Thoracic aorta (tissue), 2 donors: ENCODE results near the gene ALKBH1. TPM values are rescaled to one million over a fixed set of nuclear protein-coding genes. Genes with fewer than 3 reads are reported as not detected.

ENCODE experiments used
- ATAC-seq: fragments of 150-250 bp; one replicate; pipeline ENCODE4 v1.8.0; 2017; ENCODE audit warnings: low read depth; ENCODE audit not compliant: insufficient number of reproducible peaks, low FRiP score
- DNase-seq: peaks from one replicate; pipeline ENCODE4 v3.0.0-alpha.2; 2020; ENCODE audit warnings: low spot score
- H3K27ac ChIP-seq, 2 donors: fragments of 200-600 bp; sonication (generic); 1 replicate in 1 of 2; 2 replicates in 1 of 2; pipeline ENCODE4 v1.5.1; 2016; ENCODE audit warnings: mild to moderate bottlenecking in 2 of 2, moderate library complexity in 2 of 2
- H3K27me3 ChIP-seq: fragments of 200-600 bp; sonication (generic); replicated peaks from 2 replicates; pipeline ENCODE4 v1.6.0; 2016; ENCODE audit warnings: mild to moderate bottlenecking; ENCODE audit not compliant: insufficient read depth
- H3K36me3 ChIP-seq: fragments of 200-600 bp; sonication (generic); one replicate; pipeline ENCODE4 v1.5.1; 2016
- H3K4me1 ChIP-seq, 2 donors: fragments of 200-600 bp; sonication (generic); 1 replicate in 1 of 2; 2 replicates in 1 of 2; pipeline versions ENCODE4 v1.5.1 to v1.6.0; 2016; ENCODE audit warnings: low read depth in 2 of 2, mild to moderate bottlenecking in 1 of 2; ENCODE audit not compliant: control insufficient read depth in 1 of 2
- H3K4me3 ChIP-seq: fragments of 200-600 bp; sonication (generic); 2 replicates; pipeline ENCODE4 v1.5.1; 2016; ENCODE audit warnings: mild to moderate bottlenecking
- H3K9me3 ChIP-seq: fragments of 200-600 bp; sonication (generic); 2 replicates; pipeline ENCODE4 v1.5.1; 2016
- total RNA-seq, 2 donors: library from RNA; depleted of rRNA; stranded (reverse); fragments of >200 nt; gene quantifications; one replicate each; pipeline versions ENCODE4 v1.1.0 to v1.2.3, GENCODE V29; 2016
- TF ChIP-seq, protein P1 (sequence below): fragments of 200-600 bp; sonication (generic); IDR thresholded peaks from one replicate; pipeline ENCODE4 v1.5.1; 2019; ENCODE audit warnings: antibody characterized with exemption

ALKBH1 gene
- total RNA-seq, 2 donors from 2014 or later: 7.2 to 7.3 TPM

DNA sequence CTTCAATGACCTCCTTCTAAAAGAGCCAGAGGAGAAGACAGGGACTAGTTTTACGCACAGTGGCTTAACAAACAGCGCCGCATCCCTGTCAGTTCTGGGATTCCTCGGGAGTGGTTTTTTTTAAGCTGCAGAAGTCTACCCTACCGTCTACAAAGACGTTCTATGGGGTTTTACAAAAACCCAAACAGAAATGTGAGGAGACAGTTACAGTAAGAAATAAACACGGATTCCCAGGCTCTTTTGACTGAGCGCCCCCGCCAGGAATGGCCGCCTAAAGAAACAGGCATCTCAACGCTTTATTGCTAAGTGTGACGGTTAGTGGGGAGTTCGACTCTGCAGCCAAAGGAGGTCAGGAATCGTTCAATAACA lies 484 bp downstream of the ALKBH1 start:
- peak overlapping the region; percentile 20 to 37 for H3K27ac ChIP-seq
- H3K27me3 ChIP-seq: no peaks in the 10 kb centered on the region
- TF ChIP-seq, protein P1, sequence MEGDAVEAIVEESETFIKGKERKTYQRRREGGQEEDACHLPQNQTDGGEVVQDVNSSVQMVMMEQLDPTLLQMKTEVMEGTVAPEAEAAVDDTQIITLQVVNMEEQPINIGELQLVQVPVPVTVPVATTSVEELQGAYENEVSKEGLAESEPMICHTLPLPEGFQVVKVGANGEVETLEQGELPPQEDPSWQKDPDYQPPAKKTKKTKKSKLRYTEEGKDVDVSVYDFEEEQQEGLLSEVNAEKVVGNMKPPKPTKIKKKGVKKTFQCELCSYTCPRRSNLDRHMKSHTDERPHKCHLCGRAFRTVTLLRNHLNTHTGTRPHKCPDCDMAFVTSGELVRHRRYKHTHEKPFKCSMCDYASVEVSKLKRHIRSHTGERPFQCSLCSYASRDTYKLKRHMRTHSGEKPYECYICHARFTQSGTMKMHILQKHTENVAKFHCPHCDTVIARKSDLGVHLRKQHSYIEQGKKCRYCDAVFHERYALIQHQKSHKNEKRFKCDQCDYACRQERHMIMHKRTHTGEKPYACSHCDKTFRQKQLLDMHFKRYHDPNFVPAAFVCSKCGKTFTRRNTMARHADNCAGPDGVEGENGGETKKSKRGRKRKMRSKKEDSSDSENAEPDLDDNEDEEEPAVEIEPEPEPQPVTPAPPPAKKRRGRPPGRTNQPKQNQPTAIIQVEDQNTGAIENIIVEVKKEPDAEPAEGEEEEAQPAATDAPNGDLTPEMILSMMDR: no peak
- no peak for DNase-seq
- peaks cover 27% of the 10 kb centered on the region in 2 donors for H3K4me1 ChIP-seq
- ATAC-seq: no peak
- H3K9me3 ChIP-seq: no peaks in the 10 kb centered on the region
- peak overlapping the region; percentile 76 for H3K4me3 ChIP-seq
- H3K36me3 ChIP-seq: peaks cover 22% of the 10 kb centered on the region

GRCh38 chr14:77691259-77691658 lies 16.6 kb downstream of the ALKBH1 start:
- no peak overlapping the region for H3K4me3 ChIP-seq
- H3K27ac ChIP-seq: no peak overlapping the region
- TF ChIP-seq, protein P1: no peak
- H3K27me3 ChIP-seq: no peaks in the 10 kb centered on the region
- DNase-seq (no peak), ATAC-seq (no peak)
- H3K36me3 ChIP-seq: peaks cover 24% of the 10 kb centered on the region
- no peaks in the 10 kb centered on the region for H3K4me1 ChIP-seq
- H3K9me3 ChIP-seq: no peaks in the 10 kb centered on the region

- peaks cover 7% of the 10 kb centered on the region for H3K36me3 ChIP-seq
- ATAC-seq (no peak), DNase-seq (no peak)
- H3K27ac ChIP-seq: peak overlapping the region in 1 of 2 donors; percentile 10
- peaks cover 0 to 12% of the 10 kb centered on the region in 2 donors for H3K4me1 ChIP-seq
- TF ChIP-seq, protein P1: no peak
- no peak overlapping the region for H3K4me3 ChIP-seq
- no peaks in the 10 kb centered on the region for H3K27me3 ChIP-seq
- H3K9me3 ChIP-seq: no peaks in the 10 kb centered on the region
Observed at GRCh38 chr14:77682158-77682553, 25.7 kb downstream of the ALKBH1 start.

DNA sequence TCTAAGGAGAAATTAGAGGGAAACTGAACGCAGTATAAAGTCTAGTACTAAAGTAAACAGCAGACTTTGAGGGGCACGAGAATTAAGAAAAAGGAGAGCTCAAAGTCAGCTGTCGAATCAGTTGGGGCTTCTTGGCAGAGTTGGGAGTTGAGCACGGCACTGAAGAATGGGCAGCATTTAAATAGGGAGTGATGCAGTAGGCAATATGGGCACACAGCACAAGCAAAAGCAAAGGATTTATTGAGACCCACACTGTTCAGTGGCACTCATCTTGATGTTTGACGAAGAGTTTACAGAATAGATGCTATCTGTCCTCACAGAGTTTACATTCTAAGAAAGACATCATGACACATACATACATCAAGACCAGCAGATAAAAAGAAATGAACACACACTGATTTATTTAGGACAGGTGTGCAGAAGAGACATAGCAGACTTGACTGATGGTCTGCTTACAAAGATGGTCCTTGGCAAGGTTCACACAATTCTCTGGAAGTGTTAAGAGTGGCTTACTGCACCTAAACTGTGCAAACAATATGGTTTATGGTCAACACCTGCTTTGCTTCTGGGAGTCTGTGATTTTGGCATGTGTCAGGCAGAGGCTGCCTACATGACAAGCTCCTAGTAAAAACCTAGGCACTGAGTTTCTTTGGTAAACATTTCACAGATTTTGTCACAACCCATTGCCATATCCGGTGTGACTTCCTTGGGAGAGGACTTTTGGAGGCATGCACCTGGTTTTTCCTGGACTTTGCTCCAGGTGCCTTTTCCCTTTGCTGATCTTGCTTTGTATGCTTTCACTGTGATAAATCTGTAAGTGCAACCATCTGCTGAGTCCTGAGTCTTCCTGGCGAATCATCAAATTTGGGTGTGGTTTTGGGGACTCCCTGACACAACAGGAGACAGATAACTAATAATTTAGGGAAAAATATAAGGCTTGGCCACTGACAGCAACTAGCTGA lies 26.3 kb downstream of the ALKBH1 start:
- H3K27ac ChIP-seq: peak overlapping the region in 1 of 2 donors; percentile 10
- H3K4me1 ChIP-seq: peaks cover 0 to 12% of the 10 kb centered on the region in 2 donors
- ATAC-seq (no peak), DNase-seq (no peak)
- H3K9me3 ChIP-seq: no peaks in the 10 kb centered on the region
- peaks cover 7% of the 10 kb centered on the region for H3K36me3 ChIP-seq
- H3K27me3 ChIP-seq: no peaks in the 10 kb centered on the region
- H3K4me3 ChIP-seq: no peak overlapping the region
- TF ChIP-seq, protein P1: no peak

GRCh38 chr14:77674931-77675330 lies 32.9 kb downstream of the ALKBH1 start:
- ATAC-seq (no peak), DNase-seq (no peak)
- H3K4me3 ChIP-seq: no peak overlapping the region
- H3K27ac ChIP-seq: no peak overlapping the region
- no peaks in the 10 kb centered on the region for H3K4me1 ChIP-seq
- TF ChIP-seq, protein P1: no peak
- no peaks in the 10 kb centered on the region for H3K9me3 ChIP-seq
- peaks cover 36% of the 10 kb centered on the region for H3K36me3 ChIP-seq
- H3K27me3 ChIP-seq: no peaks in the 10 kb centered on the region
